ENCODE data around the gene LRRK1. TPM values are rescaled to one million over a fixed set of nuclear protein-coding genes. Genes with fewer than 3 reads are reported as not detected.

Gene LRRK1
- total and polyA plus RNA-seq, 2 donors (not counting 1 experiment from before 2014, with no cell fraction given): 19.8 to 53.0 TPM

DNA sequence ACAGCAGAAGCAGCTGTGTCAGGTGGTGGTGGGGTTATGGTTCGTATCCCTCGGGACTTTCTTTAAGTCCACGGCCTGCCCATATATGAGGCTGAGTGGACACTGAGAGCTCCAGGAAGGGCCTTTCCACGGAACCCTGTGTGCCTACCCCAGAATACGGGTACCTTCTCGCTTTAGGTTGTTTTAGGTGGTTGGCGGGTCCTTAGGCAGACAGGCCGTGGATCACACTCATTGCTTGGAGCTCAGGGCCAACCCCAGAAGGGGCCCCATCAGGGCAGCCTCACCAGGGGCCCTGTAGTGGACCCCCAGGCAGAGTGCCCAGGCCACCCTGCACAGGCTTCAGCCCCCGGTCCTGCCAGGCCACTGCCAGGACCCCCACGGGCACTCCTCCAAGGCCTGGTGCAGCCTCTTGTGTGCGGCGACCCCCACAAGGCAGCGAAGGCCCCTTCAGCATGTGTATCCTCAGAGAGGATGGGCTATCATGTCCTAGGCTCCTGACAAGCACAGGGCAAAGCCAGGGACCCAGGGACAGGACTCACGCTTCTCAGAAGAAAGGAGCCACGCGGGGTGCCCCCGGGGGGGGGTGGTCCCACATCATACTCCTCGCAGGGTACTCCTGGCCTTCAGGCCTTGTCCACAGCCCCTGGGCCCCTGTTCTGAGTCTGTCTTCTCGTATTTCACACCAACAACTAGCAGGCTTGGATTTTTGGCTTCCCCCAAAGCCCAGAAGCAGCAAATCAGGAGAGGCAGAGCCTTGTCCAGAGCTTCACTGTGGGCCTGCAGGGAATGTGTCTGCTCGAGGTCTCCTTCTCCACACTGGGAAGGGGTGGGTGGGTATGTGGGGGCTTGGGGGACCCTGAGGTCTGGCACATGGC, 93.4 kb downstream of the LRRK1 start:
- intact Hi-C loops (cut with micrococcal nuclease): no loop called here
- WGBS (ENCODE audit: insufficient coverage): 98% methylated on average over 18 of the region's 20 CpGs

DNA sequence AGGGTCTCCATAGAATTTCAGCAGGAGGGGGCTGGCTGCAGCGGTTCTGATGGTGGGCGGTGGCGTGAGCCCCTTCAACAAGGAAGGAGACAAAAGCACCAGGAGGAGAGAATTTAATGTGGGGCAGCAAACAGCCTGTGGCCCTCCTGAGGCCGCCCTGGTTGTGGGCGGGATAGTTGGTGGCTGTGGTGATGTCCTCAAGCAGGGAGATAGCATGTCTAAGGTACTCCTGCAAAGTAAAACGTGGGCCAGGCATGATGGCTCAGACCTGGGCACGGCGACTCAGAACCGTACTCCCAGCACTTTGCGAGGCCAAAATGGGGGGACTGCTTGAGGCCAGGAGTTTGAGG, 94.0 kb downstream of the LRRK1 start:
- no peak overlapping the region for H3K4me2 ChIP-seq (replicated peaks; ENCODE audit: low read depth, low read length, poor library complexity, severe bottlenecking)
- no peak for ATAC-seq (ENCODE audit: low read depth)
- no peak overlapping the region for H3K4me3 ChIP-seq (ENCODE audit: control extremely low read depth in 1 of 5, extremely low read depth in 1 of 5, insufficient read depth in 1 of 5, low read depth in 2 of 5, low read length in 4 of 5)
- ChIA-PET CTCF (interaction anchor here (11.1 to 14.2 kb wide), 2 partner anchors 96 to 243 kb away, joined by 133 to 807 read pairs; partner anchors contain the start of gene LRRK1), POLR2A (no interaction called here)
- no peak for DNase-seq
- Mint-ChIP-seq H3K4me3 (no peak overlapping the region), H3K4me1 (peaks cover 6% of the 10 kb centered on the region), H3K27me3 (no peaks in the 10 kb centered on the region), H3K27ac (no peak overlapping the region), H3K9me3 (ENCODE audit: insufficient read depth) (no peaks in the 10 kb centered on the region)
- no peaks in the 10 kb centered on the region for H4K20me1 ChIP-seq (ENCODE audit: control insufficient read depth, insufficient read depth, low read length, poor library complexity, severe bottlenecking)
- no peak overlapping the region for H3K9ac ChIP-seq (ENCODE audit: low read length)
- H3K9me3 ChIP-seq (ENCODE audit: control extremely low read depth in 1 of 3, control insufficient read depth in 2 of 3, insufficient read depth in 1 of 3, low read length in 2 of 3): peaks cover 0 to 1% (median 0%) of the 10 kb centered on the region in 3 donors
- no peak overlapping the region for H2AFZ ChIP-seq (ENCODE audit: insufficient read depth, low read depth, low read length, poor library complexity, severe bottlenecking)
- TF ChIP-seq, protein P1, sequence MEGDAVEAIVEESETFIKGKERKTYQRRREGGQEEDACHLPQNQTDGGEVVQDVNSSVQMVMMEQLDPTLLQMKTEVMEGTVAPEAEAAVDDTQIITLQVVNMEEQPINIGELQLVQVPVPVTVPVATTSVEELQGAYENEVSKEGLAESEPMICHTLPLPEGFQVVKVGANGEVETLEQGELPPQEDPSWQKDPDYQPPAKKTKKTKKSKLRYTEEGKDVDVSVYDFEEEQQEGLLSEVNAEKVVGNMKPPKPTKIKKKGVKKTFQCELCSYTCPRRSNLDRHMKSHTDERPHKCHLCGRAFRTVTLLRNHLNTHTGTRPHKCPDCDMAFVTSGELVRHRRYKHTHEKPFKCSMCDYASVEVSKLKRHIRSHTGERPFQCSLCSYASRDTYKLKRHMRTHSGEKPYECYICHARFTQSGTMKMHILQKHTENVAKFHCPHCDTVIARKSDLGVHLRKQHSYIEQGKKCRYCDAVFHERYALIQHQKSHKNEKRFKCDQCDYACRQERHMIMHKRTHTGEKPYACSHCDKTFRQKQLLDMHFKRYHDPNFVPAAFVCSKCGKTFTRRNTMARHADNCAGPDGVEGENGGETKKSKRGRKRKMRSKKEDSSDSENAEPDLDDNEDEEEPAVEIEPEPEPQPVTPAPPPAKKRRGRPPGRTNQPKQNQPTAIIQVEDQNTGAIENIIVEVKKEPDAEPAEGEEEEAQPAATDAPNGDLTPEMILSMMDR (IDR thresholded peaks at IDR 0.05): no peak
- TF ChIP-seq EZH2 (IDR thresholded peaks at IDR 0.05; ENCODE audit: borderline replicate concordance, insufficient read depth, low read depth, low read length, poor library complexity, severe bottlenecking): no peak
- H3K36me3 ChIP-seq (replicated peaks in 1 of 2; ENCODE audit: control extremely low read depth in 1 of 2, control insufficient read depth in 1 of 2, extremely low read depth in 1 of 2, insufficient read depth in 2 of 2, low read length in 1 of 2): peaks cover 10 to 50% of the 10 kb centered on the region in 2 experiments
- no peak overlapping the region for H3K27ac ChIP-seq (ENCODE audit: low read length in 2 of 2)
- peaks cover 0 to 7% of the 10 kb centered on the region in 2 donors for H3K4me1 ChIP-seq (ENCODE audit: control insufficient read depth in 2 of 2, insufficient read depth in 2 of 2, low read length in 2 of 2)
- no peaks in the 10 kb centered on the region for H3K79me2 ChIP-seq (ENCODE audit: control insufficient read depth, insufficient read depth, low read length)
- intact Hi-C loops (cut with micrococcal nuclease): no loop called here
- no peaks in the 10 kb centered on the region for H3K27me3 ChIP-seq (replicated peaks in 1 of 4; ENCODE audit: control extremely low read depth in 1 of 4, control insufficient read depth in 3 of 4, insufficient read depth in 4 of 4, low read length in 3 of 4)
- 99% methylated on average over 10 of the region's 10 CpGs for WGBS (ENCODE audit: insufficient coverage)

More for the DNA sequence above, 93.4 kb downstream of the LRRK1 start:
- DNase-seq: no peak
- ChIA-PET POLR2A (no interaction called here), CTCF (interaction anchor here (1.0 to 14.2 kb wide), 3 partner anchors 10 to 244 kb away, joined by 3 to 807 read pairs (median 133); partner anchors contain the start of gene LRRK1)
- peaks cover 11% of the 10 kb centered on the region for H3K4me1 Mint-ChIP-seq
- H3K27me3 Mint-ChIP-seq: no peaks in the 10 kb centered on the region
- Histone ChIP-seq H2AFZ (ENCODE audit: insufficient read depth, low read depth, low read length, poor library complexity, severe bottlenecking) (no peak overlapping the region), H3K79me2 (ENCODE audit: control insufficient read depth, insufficient read depth, low read length) (no peaks in the 10 kb centered on the region), H3K4me3 (ENCODE audit: control extremely low read depth in 1 of 5, extremely low read depth in 1 of 5, insufficient read depth in 1 of 5, low read depth in 2 of 5, low read length in 4 of 5) (no peak overlapping the region), H3K4me2 (replicated peaks; ENCODE audit: low read depth, low read length, poor library complexity, severe bottlenecking) (no peak overlapping the region), H3K9me3 (ENCODE audit: control extremely low read depth in 1 of 3, control insufficient read depth in 2 of 3, insufficient read depth in 1 of 3, low read length in 2 of 3) (peaks cover 0 to 3% (median 0%) of the 10 kb centered on the region in 3 donors), H3K9ac (ENCODE audit: low read length) (no peak overlapping the region), H3K27ac (ENCODE audit: low read length in 2 of 2) (no peak overlapping the region), H3K4me1 (ENCODE audit: control insufficient read depth in 2 of 2, insufficient read depth in 2 of 2, low read length in 2 of 2) (peaks cover 3 to 13% of the 10 kb centered on the region in 2 donors), H3K36me3 (replicated peaks in 1 of 2; ENCODE audit: control extremely low read depth in 1 of 2, control insufficient read depth in 1 of 2, extremely low read depth in 1 of 2, insufficient read depth in 2 of 2, low read length in 1 of 2) (peaks cover 10 to 49% of the 10 kb centered on the region in 2 experiments), H4K20me1 (ENCODE audit: control insufficient read depth, insufficient read depth, low read length, poor library complexity, severe bottlenecking) (no peaks in the 10 kb centered on the region), H3K27me3 (replicated peaks in 1 of 4; ENCODE audit: control extremely low read depth in 1 of 4, control insufficient read depth in 3 of 4, insufficient read depth in 4 of 4, low read length in 3 of 4) (no peaks in the 10 kb centered on the region)
- no peak for ATAC-seq (ENCODE audit: low read depth)
- TF ChIP-seq, protein P1 (IDR thresholded peaks at IDR 0.05): no peak
- no peak overlapping the region for H3K27ac Mint-ChIP-seq
- H3K4me3 Mint-ChIP-seq: no peak overlapping the region
- H3K9me3 Mint-ChIP-seq (ENCODE audit: insufficient read depth): no peaks in the 10 kb centered on the region
